Fibroblast of lung (primary cell): ENCODE results near the gene SF3B4.

Experiments used
- CTCF ChIP-seq, 2 donors: IDR thresholded peaks in 1 of 2; conservative IDR thresholded peaks in 1 of 2; 1 replicate in 1 of 2; 2 replicates in 1 of 2; pipeline ENCODE4 v1.5.1; 2011 to 2012; ENCODE audit warnings: low read length in 2 of 2, control low read depth in 1 of 2, inconsistent platforms in 1 of 2, low read depth in 1 of 2, mild to moderate bottlenecking in 1 of 2
- EZH2 ChIP-seq: IDR thresholded peaks from 2 replicates; pipeline ENCODE4 v1.5.1; 2012; ENCODE audit warnings: low read length, control low read depth, mild to moderate bottlenecking; ENCODE audit errors: missing control alignments

GRCh38 chr1:149945206-149945605 is 17.6 kb upstream of the SF3B4 start:
- no peak for TF ChIP-seq CTCF (conservative IDR thresholded peaks at IDR 0.05 in 1 of 2, IDR thresholded peaks at IDR 0.05 in 1 of 2; ENCODE audit: low read depth in 1 of 2, low read length in 2 of 2)
- TF ChIP-seq EZH2, result no peak
